ENCODE measurements around the gene PUDP.
"Not testable (repeated sequence)": the region's sequence is repeated elsewhere in the genome, so short reads cannot be mapped to it uniquely, and the experiment has no call there.

PUDP gene

GRCh38 chrX:7184816-7185215, 36.9 kb upstream of the PUDP start:
- Histone ChIP-seq H3K4me3 (ENCODE audit: low read depth, low read length) (no peak overlapping the region), H3K27me3 (no peaks in the 10 kb centered on the region), H3K9me3 (no peaks in the 10 kb centered on the region), H3K4me1 (no peaks in the 10 kb centered on the region), H3K36me3 (no peaks in the 10 kb centered on the region)
- DNase-seq = no peak
- no peak for TF ChIP-seq CTCF (IDR thresholded peaks at IDR 0.05; ENCODE audit: low read depth, low read length)

DNA sequence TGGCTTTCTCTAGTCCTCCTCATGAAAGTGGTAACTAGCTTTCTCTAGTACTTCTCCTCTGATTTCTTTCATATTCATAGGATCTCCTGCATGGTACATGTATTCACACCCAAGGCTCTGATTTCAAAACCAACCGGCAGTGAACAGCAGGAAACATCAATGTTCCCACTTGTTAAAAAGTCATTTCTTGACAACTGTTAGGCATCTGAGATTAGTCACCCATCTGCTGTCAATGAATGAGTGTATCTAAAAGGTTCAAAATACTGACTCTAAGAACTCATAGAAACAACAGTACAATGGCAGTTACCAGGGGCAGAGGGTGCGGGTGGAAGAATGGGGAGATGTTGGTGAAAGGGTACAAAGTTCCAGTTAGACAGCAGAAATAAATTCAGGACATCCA, 31.5 kb upstream of the PUDP start:
- Histone ChIP-seq H3K4me3 (ENCODE audit: low read depth, low read length) (no peak overlapping the region), H3K27me3 (no peaks in the 10 kb centered on the region), H3K36me3 (no peaks in the 10 kb centered on the region), H3K9me3 (no peaks in the 10 kb centered on the region), H3K4me1 (no peaks in the 10 kb centered on the region)
- no peak for DNase-seq
- TF ChIP-seq CTCF (IDR thresholded peaks at IDR 0.05; ENCODE audit: low read depth, low read length) = no peak

DNA sequence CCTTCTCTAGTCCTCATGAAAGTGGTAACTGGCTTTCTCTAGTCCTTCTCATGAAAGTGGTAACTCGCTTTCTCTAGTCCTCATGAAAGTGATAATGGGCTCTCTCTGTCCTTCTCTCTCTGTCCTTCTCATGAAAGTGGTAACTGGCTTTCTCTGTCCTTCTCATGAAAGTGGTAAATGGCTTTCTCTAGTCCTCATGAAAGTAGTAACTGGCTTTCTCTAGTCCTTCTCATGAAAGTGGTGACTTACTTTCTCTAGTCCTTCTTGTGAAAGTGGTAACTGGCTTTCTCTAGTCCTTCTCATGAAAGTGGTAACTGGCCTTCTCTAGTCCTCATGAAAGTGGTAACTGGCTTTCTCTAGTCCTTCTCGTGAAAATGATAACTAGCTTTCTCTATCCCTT, 30.9 kb upstream of the PUDP start:
- not testable (repeated sequence) for H3K36me3 ChIP-seq; H3K4me3 ChIP-seq (ENCODE audit: low read depth, low read length); H3K27me3 ChIP-seq; DNase-seq; H3K4me1 ChIP-seq; H3K9me3 ChIP-seq

GRCh38 chrX:7170898-7171297, 22.9 kb upstream of the PUDP start:
- peak; percentile 39 for DNase-seq
- H3K36me3 ChIP-seq = no peaks in the 10 kb centered on the region
- no peaks in the 10 kb centered on the region for H3K9me3 ChIP-seq

DNA sequence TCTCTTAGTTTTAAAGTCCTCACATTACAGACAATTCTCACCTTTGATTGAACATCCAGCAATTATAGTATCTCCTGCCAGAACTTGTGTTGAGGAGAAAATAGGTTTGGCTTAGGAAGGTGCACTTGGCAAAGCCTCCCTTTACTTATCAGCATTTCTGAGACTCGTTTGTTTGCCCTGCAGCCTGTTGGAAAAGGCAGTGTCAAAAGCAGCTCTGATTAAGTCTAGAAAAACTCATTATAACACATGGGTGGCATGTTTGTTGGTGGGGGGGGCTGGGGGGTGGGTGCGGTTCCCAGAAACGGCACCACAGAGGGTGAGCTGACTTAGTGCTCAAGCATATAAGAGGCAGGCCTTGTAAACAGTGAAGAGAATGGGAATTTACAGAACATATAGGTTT, 21.7 kb upstream of the PUDP start:
- Histone ChIP-seq H3K36me3 (no peaks in the 10 kb centered on the region), H3K4me1 (no peaks in the 10 kb centered on the region), H3K9me3 (no peaks in the 10 kb centered on the region), H3K27me3 (no peaks in the 10 kb centered on the region), H3K4me3 (ENCODE audit: low read depth, low read length) (no peak overlapping the region)
- no peak for TF ChIP-seq CTCF (IDR thresholded peaks at IDR 0.05; ENCODE audit: low read depth, low read length)
- no peak for DNase-seq

More at GRCh38 chrX:7170898-7171297, 22.9 kb upstream of the PUDP start:
- Histone ChIP-seq H3K4me3 (ENCODE audit: low read depth, low read length) (no peak overlapping the region), H3K27me3 (no peaks in the 10 kb centered on the region), H3K4me1 (no peaks in the 10 kb centered on the region)
- peak; percentile 50 for TF ChIP-seq CTCF (IDR thresholded peaks at IDR 0.05; ENCODE audit: low read depth, low read length)

DNA sequence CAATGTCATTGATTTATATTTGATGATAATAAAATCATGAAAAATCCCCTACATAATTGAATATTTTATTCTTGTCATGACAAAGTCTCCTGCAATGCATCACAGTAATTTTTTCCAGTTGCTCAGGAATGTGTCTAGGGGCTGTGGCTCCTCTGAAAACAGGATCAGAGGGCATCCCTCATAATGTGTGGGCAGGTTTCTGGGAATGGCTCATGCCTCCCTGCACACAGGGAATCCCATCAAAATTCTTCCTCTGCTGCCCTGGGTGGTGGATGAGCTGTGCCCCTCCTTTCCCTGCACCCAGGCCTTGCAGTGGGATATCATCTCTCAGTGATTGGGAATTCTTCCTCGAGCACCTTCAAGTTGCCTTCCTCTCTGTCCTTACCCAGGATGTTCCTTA, 20.4 kb upstream of the PUDP start:
- Histone ChIP-seq H3K4me3 (ENCODE audit: low read depth, low read length) (no peak overlapping the region), H3K9me3 (no peaks in the 10 kb centered on the region), H3K36me3 (no peaks in the 10 kb centered on the region), H3K27me3 (no peaks in the 10 kb centered on the region), H3K4me1 (no peaks in the 10 kb centered on the region)
- no peak for TF ChIP-seq CTCF (IDR thresholded peaks at IDR 0.05; ENCODE audit: low read depth, low read length)
- no peak for DNase-seq

- no peaks in the 10 kb centered on the region for H3K9me3 ChIP-seq
- H3K36me3 ChIP-seq = no peaks in the 10 kb centered on the region
- no peaks in the 10 kb centered on the region for H3K4me1 ChIP-seq
- no peaks in the 10 kb centered on the region for H3K27me3 ChIP-seq
- DNase-seq = no peak
- TF ChIP-seq CTCF (IDR thresholded peaks at IDR 0.05; ENCODE audit: low read depth, low read length) = no peak
- no peak overlapping the region for H3K4me3 ChIP-seq (ENCODE audit: low read depth, low read length)
Observed at GRCh38 chrX:7164174-7164573, 16.2 kb upstream of the PUDP start.
